Measurements from ENCODE around the gene CLCF1. TPM values are rescaled to one million over a fixed set of nuclear protein-coding genes. Genes with fewer than 3 reads are reported as not detected.

The CLCF1 gene
- polyA plus RNA-seq: 2.2 to 4.9 TPM (median 2.7 TPM) in 3 replicates
- polyA plus RNA-seq (2011; ENCODE audit: low read depth): 0.32 TPM
- polyA plus RNA-seq (2011; cell fraction: cytosol; rRNA removed): 2.5 and 2.6 TPM in 2 replicates
- polyA plus RNA-seq (2011; cell fraction: nucleus; rRNA removed): 9.3 and 10.6 TPM in 2 replicates
- 2.0 and 2.9 TPM in 2 replicates for polyA plus RNA-seq (2012; ENCODE audit: low replicate concordance)
- 2.9 to 3.3 TPM (median 3.1 TPM) in 3 replicates for polyA minus RNA-seq
- 5.0 TPM for polyA minus RNA-seq (2011; cell fraction: cytosol; rRNA and poly(A)+ RNA removed)
- polyA minus RNA-seq (2011; cell fraction: nucleus; rRNA and poly(A)+ RNA removed): 2.3 and 2.4 TPM in 2 replicates

DNA sequence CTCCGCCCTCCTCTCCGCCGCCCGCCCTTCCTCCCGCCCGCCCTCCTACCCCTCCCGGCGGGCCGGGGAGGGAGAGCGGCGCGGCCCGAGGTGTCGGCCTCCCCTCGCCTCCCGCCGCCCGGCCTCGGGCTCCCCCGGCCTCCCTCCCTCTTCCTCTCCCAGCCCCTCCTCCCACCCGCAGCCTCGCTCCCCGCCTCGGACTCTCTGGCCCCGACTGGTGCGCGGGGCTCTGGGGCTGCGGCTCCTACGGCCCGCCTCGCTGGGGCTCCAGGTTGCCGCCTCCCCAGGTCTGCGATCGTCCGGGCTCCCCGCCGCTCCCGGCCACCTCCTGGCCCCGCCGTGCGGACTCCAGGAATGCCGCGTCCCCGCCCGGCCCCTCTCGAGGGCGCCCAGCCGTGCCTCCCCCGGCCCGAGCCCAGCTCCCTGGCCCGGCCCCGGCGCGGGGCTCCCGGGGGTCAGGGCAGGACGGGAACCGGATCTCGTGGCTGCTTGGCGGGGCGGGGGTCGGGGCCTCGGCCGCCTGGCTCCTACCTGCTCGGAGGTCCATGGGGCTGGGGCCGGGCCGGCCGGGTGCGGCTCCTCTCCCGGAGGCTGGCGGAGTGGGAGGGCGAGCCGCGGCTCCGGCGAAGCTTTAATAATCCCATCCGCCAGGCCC lies at the start of gene CLCF1:
Gene CLCF1, minus strand, starts transcription at position 606 of the 655 bp plus-strand sequence. Its CDS starts 59 bp downstream, at position 547.
- Histone ChIP-seq H3K9me1 (ENCODE audit: control insufficient read depth, extremely low read depth, insufficient read depth, low read length) (no peaks in the 10 kb centered on the region), H3K4me2 (ENCODE audit: control insufficient read depth, extremely low read depth, insufficient read depth, low read depth, low read length) (peak within 1 kb of the TSS; percentile 71), H3K4me3 (ENCODE audit: control insufficient read depth in 2 of 3, extremely low read depth in 1 of 3, insufficient read depth in 2 of 3, low read depth in 1 of 3, low read length in 3 of 3) (peak within 1 kb of the TSS; percentile 60 to 83 (median 73)), H3K9ac (ENCODE audit: control insufficient read depth, extremely low read depth, insufficient read depth, low read length) (peak within 1 kb of the TSS; percentile 82), H4K20me1 (ENCODE audit: control insufficient read depth, extremely low read depth, insufficient read depth, low read length) (peaks cover 5% of the 10 kb centered on the region), H3K27ac (ENCODE audit: control insufficient read depth, insufficient read depth, low read length) (peak within 1 kb of the TSS; percentile 79), H3K36me3 (ENCODE audit: control insufficient read depth in 2 of 2, extremely low read depth in 1 of 2, insufficient read depth in 2 of 2, low read length in 2 of 2) (no peaks in the 10 kb centered on the region), H3K79me2 (ENCODE audit: control insufficient read depth, insufficient read depth, low read length) (no peaks in the 10 kb centered on the region), H2AFZ (ENCODE audit: control insufficient read depth, low read length) (peak within 1 kb of the TSS; percentile 6), H3K9me3 (ENCODE audit: control insufficient read depth, low read depth, low read length) (no peaks in the 10 kb centered on the region), H3K27me3 (ENCODE audit: control insufficient read depth, extremely low read depth, insufficient read depth, low read length) (no peaks in the 10 kb centered on the region), H3K4me1 (ENCODE audit: control insufficient read depth, extremely low read depth, insufficient read depth, low read length) (peaks cover 24% of the 10 kb centered on the region)
- no peak for TF ChIP-seq EZH2 (IDR thresholded peaks at IDR 0.05; ENCODE audit: low read length)
- TF ChIP-seq, protein P1, sequence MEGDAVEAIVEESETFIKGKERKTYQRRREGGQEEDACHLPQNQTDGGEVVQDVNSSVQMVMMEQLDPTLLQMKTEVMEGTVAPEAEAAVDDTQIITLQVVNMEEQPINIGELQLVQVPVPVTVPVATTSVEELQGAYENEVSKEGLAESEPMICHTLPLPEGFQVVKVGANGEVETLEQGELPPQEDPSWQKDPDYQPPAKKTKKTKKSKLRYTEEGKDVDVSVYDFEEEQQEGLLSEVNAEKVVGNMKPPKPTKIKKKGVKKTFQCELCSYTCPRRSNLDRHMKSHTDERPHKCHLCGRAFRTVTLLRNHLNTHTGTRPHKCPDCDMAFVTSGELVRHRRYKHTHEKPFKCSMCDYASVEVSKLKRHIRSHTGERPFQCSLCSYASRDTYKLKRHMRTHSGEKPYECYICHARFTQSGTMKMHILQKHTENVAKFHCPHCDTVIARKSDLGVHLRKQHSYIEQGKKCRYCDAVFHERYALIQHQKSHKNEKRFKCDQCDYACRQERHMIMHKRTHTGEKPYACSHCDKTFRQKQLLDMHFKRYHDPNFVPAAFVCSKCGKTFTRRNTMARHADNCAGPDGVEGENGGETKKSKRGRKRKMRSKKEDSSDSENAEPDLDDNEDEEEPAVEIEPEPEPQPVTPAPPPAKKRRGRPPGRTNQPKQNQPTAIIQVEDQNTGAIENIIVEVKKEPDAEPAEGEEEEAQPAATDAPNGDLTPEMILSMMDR (optimal IDR thresholded peaks at IDR 0.05 in 1 of 3, IDR thresholded peaks at IDR 0.05 in 1 of 3, conservative IDR thresholded peaks at IDR 0.05 in 1 of 3; ENCODE audit: extremely low read depth in 1 of 3, insufficient read depth in 2 of 3, low read length in 3 of 3): no peak
- FAIRE-seq (no peak), DNase-seq (ENCODE audit: low read depth, low spot score) (no peak)
- dilution Hi-C loops (cut with MboI; ENCODE audit: extremely low pct_ligation_motif_present, low sequenced_read_pairs): no loop called here

DNA sequence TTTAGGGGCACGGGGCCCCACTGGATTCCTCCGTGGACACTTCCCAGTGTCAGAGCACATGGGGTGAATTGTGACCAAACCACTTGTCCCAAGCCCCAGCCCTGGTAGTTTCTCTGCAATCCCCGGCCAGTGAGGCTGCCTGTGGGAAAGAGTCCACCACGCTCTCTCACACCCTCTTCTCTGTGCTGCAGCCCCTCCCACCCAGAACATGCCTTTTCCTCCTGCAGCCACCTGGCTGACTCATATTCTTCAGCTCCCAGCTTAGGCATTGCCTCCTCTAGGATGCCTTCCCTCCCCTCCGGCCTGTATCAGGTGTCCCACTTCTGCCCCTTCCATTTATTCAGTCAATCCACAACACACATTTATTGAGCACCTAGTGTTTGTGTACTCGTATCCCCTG lies 49.5 kb upstream of the CLCF1 start:
- peak overlapping the region; percentile 61 for H3K27ac ChIP-seq (ENCODE audit: control insufficient read depth, insufficient read depth, low read length)
- peak overlapping the region; percentile 37 for H3K4me2 ChIP-seq (ENCODE audit: control insufficient read depth, extremely low read depth, insufficient read depth, low read depth, low read length)
- peaks cover 4% of the 10 kb centered on the region for H3K27me3 ChIP-seq (ENCODE audit: control insufficient read depth, extremely low read depth, insufficient read depth, low read length)
- no peaks in the 10 kb centered on the region for H4K20me1 ChIP-seq (ENCODE audit: control insufficient read depth, extremely low read depth, insufficient read depth, low read length)
- dilution Hi-C loops (cut with MboI; ENCODE audit: extremely low pct_ligation_motif_present, low sequenced_read_pairs): no loop called here
- no peaks in the 10 kb centered on the region for H3K79me2 ChIP-seq (ENCODE audit: control insufficient read depth, insufficient read depth, low read length)
- no peak overlapping the region for H3K4me3 ChIP-seq (ENCODE audit: control insufficient read depth in 2 of 3, extremely low read depth in 1 of 3, insufficient read depth in 2 of 3, low read depth in 1 of 3, low read length in 3 of 3)
- TF ChIP-seq EZH2 (IDR thresholded peaks at IDR 0.05; ENCODE audit: low read length): no peak
- TF ChIP-seq, protein P1 (optimal IDR thresholded peaks at IDR 0.05 in 1 of 3, IDR thresholded peaks at IDR 0.05 in 1 of 3, conservative IDR thresholded peaks at IDR 0.05 in 1 of 3; ENCODE audit: extremely low read depth in 1 of 3, insufficient read depth in 2 of 3, low read length in 3 of 3): no peak
- no peak for DNase-seq (ENCODE audit: low read depth, low spot score)
- H3K9me3 ChIP-seq (ENCODE audit: control insufficient read depth, low read depth, low read length): no peaks in the 10 kb centered on the region
- peaks cover 26% of the 10 kb centered on the region for H3K4me1 ChIP-seq (ENCODE audit: control insufficient read depth, extremely low read depth, insufficient read depth, low read length)
- peak overlapping the region; percentile 3 for H3K9ac ChIP-seq (ENCODE audit: control insufficient read depth, extremely low read depth, insufficient read depth, low read length)
- H2AFZ ChIP-seq (ENCODE audit: control insufficient read depth, low read length): peak overlapping the region; percentile 49
- peak; percentile 97 for FAIRE-seq
- no peaks in the 10 kb centered on the region for H3K36me3 ChIP-seq (ENCODE audit: control insufficient read depth in 2 of 2, extremely low read depth in 1 of 2, insufficient read depth in 2 of 2, low read length in 2 of 2)
- H3K9me1 ChIP-seq (ENCODE audit: control insufficient read depth, extremely low read depth, insufficient read depth, low read length): no peaks in the 10 kb centered on the region

Data from keratinocyte (primary cell).